GM12878 (cell line): ENCODE results near the gene PKNOX1.

Experiments used
- CEBPB ChIP-seq, 2 experiments: fragments of 150-350 bp in 1 of 2; IDR thresholded peaks; 2 replicates each; pipeline ENCODE4 v1.6.1; 2012 to 2014; ENCODE audit warnings: low read depth in 2 of 2, low read length in 2 of 2, borderline replicate concordance in 1 of 2, inconsistent platforms in 1 of 2
- CHD1 ChIP-seq: IDR thresholded peaks from 2 replicates; pipeline ENCODE4 v1.6.1; 2012; ENCODE audit warnings: low read depth, low read length, improper control_type of control experiment
- EGR1 ChIP-seq, 2 experiments: IDR thresholded peaks; 1 replicate in 1 of 2; 2 replicates in 1 of 2; pipeline ENCODE4 v1.6.1; 2011 to 2012; ENCODE audit warnings: low read depth in 2 of 2, low read length in 2 of 2, borderline replicate concordance in 1 of 2, mild to moderate bottlenecking in 1 of 2, moderate library complexity in 1 of 2
- KDM1A ChIP-seq: fragments of 200-600 bp; sonication (generic); IDR thresholded peaks from 2 replicates; pipeline ENCODE4 v1.6.1; 2016; ENCODE audit warnings: borderline replicate concordance
- MYC ChIP-seq: IDR thresholded peaks from 2 replicates; pipeline ENCODE4 v1.6.1; 2011; ENCODE audit warnings: mild to moderate bottlenecking, low read length, moderate library complexity, inconsistent platforms; ENCODE audit not compliant: insufficient read depth, insufficient replicate concordance, insufficient read length, severe bottlenecking
- NFIC ChIP-seq: IDR thresholded peaks from 2 replicates; pipeline ENCODE4 v1.6.1; 2012; ENCODE audit warnings: low read depth, mild to moderate bottlenecking, inconsistent platforms, low read length, moderate library complexity
- NR2F1 ChIP-seq: fragments of 450-650 bp; conservative IDR thresholded peaks from 2 replicates; pipeline ENCODE4 v1.6.1; 2017; ENCODE audit warnings: mild to moderate bottlenecking
- SMC3 ChIP-seq: IDR thresholded peaks from 2 replicates; pipeline ENCODE4 v1.6.1; 2011; ENCODE audit warnings: low read length, improper control_type of control experiment, borderline replicate concordance
- TARDBP ChIP-seq: IDR thresholded peaks from 2 replicates; pipeline ENCODE4 v1.6.1; 2016; ENCODE audit warnings: borderline replicate concordance
- TF ChIP-seq, protein P1 (sequence below), 3 experiments: IDR thresholded peaks in 2 of 3; conservative IDR thresholded peaks in 1 of 3; 2 replicates each; pipeline ENCODE4 v1.5.1; 2011; ENCODE audit warnings: low read depth in 3 of 3, low read length in 3 of 3, mild to moderate bottlenecking in 3 of 3, control low read depth in 2 of 3, moderate library complexity in 2 of 3, inconsistent platforms in 1 of 3, mixed read lengths in 1 of 3; ENCODE audit not compliant: control insufficient read depth in 2 of 3, insufficient read depth in 1 of 3; ENCODE audit errors: extremely low read depth in 1 of 3
- TF ChIP-seq, protein P2 (sequence below): IDR thresholded peaks from 2 replicates; pipeline ENCODE4 v1.6.1; 2011; ENCODE audit warnings: low read depth, mild to moderate bottlenecking, low read length, moderate library complexity, borderline replicate concordance; ENCODE audit errors: extremely low read depth

DNA sequence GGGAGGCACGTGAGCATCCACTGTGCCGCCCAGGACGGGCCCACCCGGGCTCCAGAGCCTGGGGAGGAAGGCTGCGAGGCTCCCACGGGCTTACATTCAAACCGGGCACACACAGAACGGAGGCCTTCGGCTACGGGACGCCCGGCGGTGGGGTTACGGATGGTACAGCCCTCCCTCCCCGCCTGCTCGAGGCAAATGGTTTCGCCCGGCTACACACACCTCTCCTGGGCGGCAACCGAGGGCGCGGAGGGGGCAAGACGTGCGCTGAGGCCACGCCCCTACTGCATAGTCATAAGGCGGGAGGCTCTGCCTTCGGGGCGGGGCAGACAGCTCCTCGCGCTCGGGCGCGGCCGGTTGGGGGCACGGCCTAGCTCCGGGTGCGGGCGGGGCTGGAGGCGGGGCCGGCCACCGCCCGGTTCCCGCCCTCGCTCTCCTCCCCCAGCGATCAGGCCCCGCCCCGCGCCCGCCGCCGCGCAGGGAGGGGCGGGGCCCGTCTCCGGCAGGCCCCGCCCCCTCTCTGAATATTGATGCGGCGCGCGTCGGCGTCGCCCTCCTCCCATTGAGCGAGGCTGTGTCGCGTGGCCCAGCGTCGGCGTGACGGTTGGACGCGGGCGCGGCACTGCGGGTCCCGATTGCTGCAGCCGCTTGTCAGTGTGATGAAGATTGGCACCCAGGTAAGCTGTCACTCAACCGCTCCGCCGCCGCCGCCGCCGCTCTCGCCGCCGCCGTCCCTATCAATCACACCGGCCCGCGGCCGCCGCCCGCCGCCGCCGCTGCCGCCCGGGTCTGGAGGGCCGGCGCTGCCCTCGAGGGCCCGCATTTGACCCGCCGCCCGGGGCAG lies at the start of gene PKNOX1:
- TF ChIP-seq KDM1A (no peak), SMC3 (no peak), MYC (peak; percentile 83), CEBPB (IDR thresholded peaks at IDR 0.05; ENCODE audit: borderline replicate concordance in 1 of 2, low read depth in 2 of 2, low read length in 2 of 2) (no peak), NR2F1 (peak; percentile 35), EGR1 (IDR thresholded peaks at IDR 0.05; ENCODE audit: borderline replicate concordance in 1 of 2, low read depth in 2 of 2, low read length in 2 of 2) (0 out of 3 replicates have a peak, but pooled peaks of 1 of the 2 experiments have one; percentile 40), CHD1 (peak; percentile 99), TARDBP (no peak), NFIC (no peak)
- TF ChIP-seq, protein P1, sequence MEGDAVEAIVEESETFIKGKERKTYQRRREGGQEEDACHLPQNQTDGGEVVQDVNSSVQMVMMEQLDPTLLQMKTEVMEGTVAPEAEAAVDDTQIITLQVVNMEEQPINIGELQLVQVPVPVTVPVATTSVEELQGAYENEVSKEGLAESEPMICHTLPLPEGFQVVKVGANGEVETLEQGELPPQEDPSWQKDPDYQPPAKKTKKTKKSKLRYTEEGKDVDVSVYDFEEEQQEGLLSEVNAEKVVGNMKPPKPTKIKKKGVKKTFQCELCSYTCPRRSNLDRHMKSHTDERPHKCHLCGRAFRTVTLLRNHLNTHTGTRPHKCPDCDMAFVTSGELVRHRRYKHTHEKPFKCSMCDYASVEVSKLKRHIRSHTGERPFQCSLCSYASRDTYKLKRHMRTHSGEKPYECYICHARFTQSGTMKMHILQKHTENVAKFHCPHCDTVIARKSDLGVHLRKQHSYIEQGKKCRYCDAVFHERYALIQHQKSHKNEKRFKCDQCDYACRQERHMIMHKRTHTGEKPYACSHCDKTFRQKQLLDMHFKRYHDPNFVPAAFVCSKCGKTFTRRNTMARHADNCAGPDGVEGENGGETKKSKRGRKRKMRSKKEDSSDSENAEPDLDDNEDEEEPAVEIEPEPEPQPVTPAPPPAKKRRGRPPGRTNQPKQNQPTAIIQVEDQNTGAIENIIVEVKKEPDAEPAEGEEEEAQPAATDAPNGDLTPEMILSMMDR (IDR thresholded peaks at IDR 0.05 in 2 of 3, conservative IDR thresholded peaks at IDR 0.05 in 1 of 3; ENCODE audit: control insufficient read depth in 2 of 3, extremely low read depth in 1 of 3, insufficient read depth in 1 of 3, low read depth in 3 of 3, low read length in 3 of 3), result peak in 1 of 3 experiments; percentile 23; a peak in 1 of 6 replicates
- TF ChIP-seq, protein P2, sequence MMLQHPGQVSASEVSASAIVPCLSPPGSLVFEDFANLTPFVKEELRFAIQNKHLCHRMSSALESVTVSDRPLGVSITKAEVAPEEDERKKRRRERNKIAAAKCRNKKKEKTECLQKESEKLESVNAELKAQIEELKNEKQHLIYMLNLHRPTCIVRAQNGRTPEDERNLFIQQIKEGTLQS, result no peak
